Neural cell (in vitro differentiated cells): Measurements from ENCODE around the gene CDR2L. TPM values are rescaled to one million over a fixed set of nuclear protein-coding genes. Genes with fewer than 3 reads are reported as not detected.

Experiments
- H2AFZ ChIP-seq: fragments of 200-600, 300-800 bp; sonication (generic), shearing (Covaris generic); 2 replicates; pipeline ENCODE4 v1.6.0; 2014; ENCODE audit warnings: low read depth, mild to moderate bottlenecking, antibody characterized with exemption, low read length, moderate library complexity
- H3F3A ChIP-seq: fragments of 200-600 bp; shearing (Covaris generic); 2 replicates; pipeline ENCODE4 v1.6.1; 2016; ENCODE audit warnings: mild to moderate bottlenecking, moderate library complexity, mixed read lengths, antibody characterized with exemption, low read length; ENCODE audit not compliant: insufficient read depth, poor library complexity, severe bottlenecking
- H3K27ac ChIP-seq: fragments of 200-600, 300-800 bp; sonication (generic), shearing (Covaris generic); 2 replicates; pipeline ENCODE4 v1.5.1; 2014; ENCODE audit warnings: mild to moderate bottlenecking, low read length, moderate library complexity
- H3K27me3 ChIP-seq: fragments of 300-800, 200-600 bp; sonication (generic), shearing (Covaris generic); 2 replicates; pipeline ENCODE4 v1.6.0; 2014; ENCODE audit warnings: mild to moderate bottlenecking, low read depth, low read length, moderate library complexity; ENCODE audit not compliant: insufficient read depth
- H3K36me3 ChIP-seq: fragments of 300-800, 200-600 bp; sonication (generic), shearing (Covaris generic); 2 replicates; pipeline ENCODE4 v1.5.1; 2014; ENCODE audit warnings: mild to moderate bottlenecking, antibody characterized with exemption, low read length, moderate library complexity; ENCODE audit not compliant: insufficient read depth
- H3K4me2 ChIP-seq: fragments of 300-800, 200-600 bp; sonication (generic), shearing (Covaris generic); 2 replicates; pipeline ENCODE4 v1.6.0; 2014; ENCODE audit warnings: mild to moderate bottlenecking, low read length
- H3K4me3 ChIP-seq: fragments of 300-800, 200-600 bp; sonication (generic), shearing (Covaris generic); 2 replicates; pipeline ENCODE4 v1.5.1; 2014; ENCODE audit warnings: mild to moderate bottlenecking, low read length, moderate library complexity
- H3K79me2 ChIP-seq: fragments of 200-600 bp; shearing (Covaris generic); replicated peaks from 2 replicates; pipeline ENCODE4 v1.6.0; 2014; ENCODE audit warnings: mild to moderate bottlenecking, low read length, moderate library complexity; ENCODE audit not compliant: insufficient read depth
- H3K9ac ChIP-seq: fragments of 300-800, 200-600 bp; sonication (generic), shearing (Covaris generic); 2 replicates; pipeline ENCODE4 v1.6.1; 2016; ENCODE audit warnings: mild to moderate bottlenecking, low read length, mixed read lengths
- H3K9me2 ChIP-seq: fragments of 200-600 bp; shearing (Covaris generic); 2 replicates; pipeline ENCODE4 v1.6.1; 2016; ENCODE audit warnings: mild to moderate bottlenecking, low read length, mixed read lengths; ENCODE audit not compliant: insufficient read depth
- H3K9me3 ChIP-seq: fragments of 200-600, 300-800 bp; sonication (generic), shearing (Covaris generic); 2 replicates; pipeline ENCODE4 v1.6.1; 2016; ENCODE audit warnings: mild to moderate bottlenecking, mixed run types, low read length, moderate library complexity, mixed read lengths
- H4K20me1 ChIP-seq: fragments of 200-600 bp; shearing (Covaris generic); 2 replicates; pipeline ENCODE4 v1.6.1; 2016; ENCODE audit warnings: mild to moderate bottlenecking, mixed run types; ENCODE audit not compliant: insufficient read depth
- EP300 ChIP-seq: fragments of 450-650 bp; conservative IDR thresholded peaks from 2 replicates; pipeline ENCODE4 v1.6.1; 2014; ENCODE audit warnings: antibody characterized with exemption, mild to moderate bottlenecking, moderate library complexity; ENCODE audit not compliant: poor library complexity, severe bottlenecking
- EZH2 ChIP-seq: fragments of 200-600, 300-800 bp; shearing (Covaris generic), sonication (generic); IDR thresholded peaks from 2 replicates; pipeline ENCODE4 v1.6.1; 2014; ENCODE audit warnings: antibody characterized with exemption, low read length, borderline replicate concordance, mild to moderate bottlenecking; ENCODE audit not compliant: insufficient read depth, poor library complexity, severe bottlenecking
- MXI1 ChIP-seq: fragments of 450-650 bp; conservative IDR thresholded peaks from 2 replicates; pipeline ENCODE4 v1.6.1; 2014; ENCODE audit warnings: antibody characterized with exemption, mild to moderate bottlenecking; ENCODE audit not compliant: poor library complexity, severe bottlenecking
- POLR2AphosphoS5 ChIP-seq: IDR thresholded peaks from 2 replicates; pipeline ENCODE4 v1.6.1; 2012
- RAD21 ChIP-seq: fragments of 450-650 bp; conservative IDR thresholded peaks from 2 replicates; pipeline ENCODE4 v1.6.1; 2014; ENCODE audit warnings: antibody characterized with exemption, mild to moderate bottlenecking, moderate library complexity
- SMC3 ChIP-seq: fragments of 450-650 bp; conservative IDR thresholded peaks from 2 replicates; pipeline ENCODE4 v1.6.1; 2014; ENCODE audit warnings: antibody characterized with exemption, mild to moderate bottlenecking, moderate library complexity; ENCODE audit not compliant: poor library complexity
- TAF1 ChIP-seq: IDR thresholded peaks from 2 replicates; pipeline ENCODE4 v1.6.1; 2012; ENCODE audit warnings: low read depth
- polyA plus RNA-seq: library from polyadenylated mRNA; depleted of rRNA; stranded (reverse); fragments of >200 nt; gene quantifications from 2 replicates; pipeline ENCODE4 v1.2.3, GENCODE V29; 2014
- TF ChIP-seq, protein P1 (sequence below): IDR thresholded peaks from 2 replicates; pipeline ENCODE4 v1.6.1; 2012; ENCODE audit warnings: borderline replicate concordance
- TF ChIP-seq, protein P2 (sequence below): fragments of 450-650 bp; IDR thresholded peaks from 2 replicates; pipeline ENCODE4 v1.5.1; 2014; ENCODE audit warnings: antibody characterized with exemption, mild to moderate bottlenecking, moderate library complexity; ENCODE audit not compliant: poor library complexity, severe bottlenecking

CDR2L gene
- polyA plus RNA-seq, 1 donor from 2014 or later = 8.1 TPM

DNA sequence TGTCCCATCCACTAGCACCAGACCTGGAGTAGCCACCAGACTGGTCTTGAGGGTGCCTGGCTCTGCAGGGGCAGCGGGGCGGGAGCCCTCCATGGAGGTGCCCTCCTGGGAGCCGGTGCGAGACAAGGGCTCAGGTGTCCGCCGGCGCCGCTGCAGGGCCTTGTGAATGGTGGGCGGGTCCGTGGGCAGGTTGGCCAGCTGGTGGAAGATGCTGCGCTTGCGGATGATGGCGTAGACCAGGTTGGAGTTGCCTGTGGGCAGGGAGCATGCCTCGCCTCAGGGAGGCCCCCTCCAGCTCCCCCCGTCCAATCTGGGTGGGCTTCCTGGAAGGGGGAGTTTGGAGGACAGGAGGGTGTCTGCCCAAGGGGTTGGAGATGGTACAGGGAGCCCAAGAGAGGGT is 33.3 kb upstream of the CDR2L start:
- Histone ChIP-seq H3K27me3 (no peaks in the 10 kb centered on the region), H3K36me3 (no peaks in the 10 kb centered on the region)

DNA sequence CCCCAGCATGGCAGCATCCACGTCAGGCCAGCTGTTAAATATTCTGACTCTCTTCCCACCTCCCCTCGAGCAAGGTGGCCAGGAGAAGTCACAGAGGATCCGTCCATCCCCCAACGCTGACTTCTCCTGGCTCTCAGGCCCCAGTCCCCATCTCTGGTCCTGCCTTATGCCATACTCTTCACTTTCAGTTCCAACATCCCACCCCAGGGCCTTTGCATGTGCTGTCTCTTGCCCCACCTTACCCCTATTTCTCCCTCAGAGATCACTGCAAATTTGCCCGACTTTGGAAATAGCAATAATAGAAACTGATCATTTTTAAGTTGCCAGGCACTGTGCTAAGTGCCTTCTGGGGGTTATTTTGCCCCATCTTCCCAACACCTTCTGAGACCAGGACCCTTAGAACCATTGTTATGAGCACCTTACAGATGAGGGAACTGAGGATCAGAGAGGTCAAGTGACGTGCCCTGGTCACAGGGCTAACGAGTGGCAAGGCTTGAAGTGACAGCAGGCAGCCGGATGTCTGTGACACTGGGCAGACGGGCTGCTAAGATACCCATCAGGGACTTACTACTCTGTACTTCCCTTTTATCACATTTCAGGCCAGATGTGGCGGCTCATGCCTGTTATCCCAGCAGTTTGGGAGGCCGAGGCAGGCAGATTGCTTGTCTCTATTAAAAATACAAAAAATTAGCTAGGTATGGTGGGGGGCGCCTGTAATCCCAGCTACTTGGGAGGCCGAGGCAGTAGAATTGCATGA is 32.6 kb upstream of the CDR2L start:
- no peaks in the 10 kb centered on the region for H3F3A ChIP-seq
- H3K27ac ChIP-seq = no peak overlapping the region
- H3K9me3 ChIP-seq = no peaks in the 10 kb centered on the region
- H3K4me2 ChIP-seq = no peak overlapping the region
- no peak overlapping the region for H2AFZ ChIP-seq
- no peaks in the 10 kb centered on the region for H3K9me2 ChIP-seq
- H3K27me3 ChIP-seq = no peaks in the 10 kb centered on the region
- no peaks in the 10 kb centered on the region for H3K79me2 ChIP-seq
- no peak overlapping the region for H3K4me3 ChIP-seq
- H3K36me3 ChIP-seq = no peaks in the 10 kb centered on the region
- H3K9ac ChIP-seq = no peak overlapping the region
- no peaks in the 10 kb centered on the region for H4K20me1 ChIP-seq
- TF ChIP-seq POLR2AphosphoS5 = no peak
- no peak for TF ChIP-seq EP300
- no peak for TF ChIP-seq SMC3
- TF ChIP-seq TAF1 = no peak
- TF ChIP-seq, protein P1, sequence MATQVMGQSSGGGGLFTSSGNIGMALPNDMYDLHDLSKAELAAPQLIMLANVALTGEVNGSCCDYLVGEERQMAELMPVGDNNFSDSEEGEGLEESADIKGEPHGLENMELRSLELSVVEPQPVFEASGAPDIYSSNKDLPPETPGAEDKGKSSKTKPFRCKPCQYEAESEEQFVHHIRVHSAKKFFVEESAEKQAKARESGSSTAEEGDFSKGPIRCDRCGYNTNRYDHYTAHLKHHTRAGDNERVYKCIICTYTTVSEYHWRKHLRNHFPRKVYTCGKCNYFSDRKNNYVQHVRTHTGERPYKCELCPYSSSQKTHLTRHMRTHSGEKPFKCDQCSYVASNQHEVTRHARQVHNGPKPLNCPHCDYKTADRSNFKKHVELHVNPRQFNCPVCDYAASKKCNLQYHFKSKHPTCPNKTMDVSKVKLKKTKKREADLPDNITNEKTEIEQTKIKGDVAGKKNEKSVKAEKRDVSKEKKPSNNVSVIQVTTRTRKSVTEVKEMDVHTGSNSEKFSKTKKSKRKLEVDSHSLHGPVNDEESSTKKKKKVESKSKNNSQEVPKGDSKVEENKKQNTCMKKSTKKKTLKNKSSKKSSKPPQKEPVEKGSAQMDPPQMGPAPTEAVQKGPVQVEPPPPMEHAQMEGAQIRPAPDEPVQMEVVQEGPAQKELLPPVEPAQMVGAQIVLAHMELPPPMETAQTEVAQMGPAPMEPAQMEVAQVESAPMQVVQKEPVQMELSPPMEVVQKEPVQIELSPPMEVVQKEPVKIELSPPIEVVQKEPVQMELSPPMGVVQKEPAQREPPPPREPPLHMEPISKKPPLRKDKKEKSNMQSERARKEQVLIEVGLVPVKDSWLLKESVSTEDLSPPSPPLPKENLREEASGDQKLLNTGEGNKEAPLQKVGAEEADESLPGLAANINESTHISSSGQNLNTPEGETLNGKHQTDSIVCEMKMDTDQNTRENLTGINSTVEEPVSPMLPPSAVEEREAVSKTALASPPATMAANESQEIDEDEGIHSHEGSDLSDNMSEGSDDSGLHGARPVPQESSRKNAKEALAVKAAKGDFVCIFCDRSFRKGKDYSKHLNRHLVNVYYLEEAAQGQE = no peak
- TF ChIP-seq MXI1 = no peak
- TF ChIP-seq EZH2 = no peak
- TF ChIP-seq, protein P2, sequence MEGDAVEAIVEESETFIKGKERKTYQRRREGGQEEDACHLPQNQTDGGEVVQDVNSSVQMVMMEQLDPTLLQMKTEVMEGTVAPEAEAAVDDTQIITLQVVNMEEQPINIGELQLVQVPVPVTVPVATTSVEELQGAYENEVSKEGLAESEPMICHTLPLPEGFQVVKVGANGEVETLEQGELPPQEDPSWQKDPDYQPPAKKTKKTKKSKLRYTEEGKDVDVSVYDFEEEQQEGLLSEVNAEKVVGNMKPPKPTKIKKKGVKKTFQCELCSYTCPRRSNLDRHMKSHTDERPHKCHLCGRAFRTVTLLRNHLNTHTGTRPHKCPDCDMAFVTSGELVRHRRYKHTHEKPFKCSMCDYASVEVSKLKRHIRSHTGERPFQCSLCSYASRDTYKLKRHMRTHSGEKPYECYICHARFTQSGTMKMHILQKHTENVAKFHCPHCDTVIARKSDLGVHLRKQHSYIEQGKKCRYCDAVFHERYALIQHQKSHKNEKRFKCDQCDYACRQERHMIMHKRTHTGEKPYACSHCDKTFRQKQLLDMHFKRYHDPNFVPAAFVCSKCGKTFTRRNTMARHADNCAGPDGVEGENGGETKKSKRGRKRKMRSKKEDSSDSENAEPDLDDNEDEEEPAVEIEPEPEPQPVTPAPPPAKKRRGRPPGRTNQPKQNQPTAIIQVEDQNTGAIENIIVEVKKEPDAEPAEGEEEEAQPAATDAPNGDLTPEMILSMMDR = no peak
- no peak for TF ChIP-seq RAD21

More for the DNA sequence above, 33.3 kb upstream of the CDR2L start:
- Histone ChIP-seq H3K9me3 (no peaks in the 10 kb centered on the region), H3K9ac (no peak overlapping the region), H3K79me2 (no peaks in the 10 kb centered on the region), H3K27ac (no peak overlapping the region), H3F3A (no peaks in the 10 kb centered on the region), H3K4me3 (no peak overlapping the region), H3K4me2 (no peak overlapping the region), H2AFZ (no peak overlapping the region), H4K20me1 (no peaks in the 10 kb centered on the region), H3K9me2 (no peaks in the 10 kb centered on the region)
- no peak for TF ChIP-seq MXI1
- TF ChIP-seq RAD21 = no peak
- TF ChIP-seq TAF1 = no peak
- no peak for TF ChIP-seq SMC3
- TF ChIP-seq, protein P2 = no peak
- TF ChIP-seq, protein P1 = no peak
- no peak for TF ChIP-seq POLR2AphosphoS5
- no peak for TF ChIP-seq EP300
- TF ChIP-seq EZH2 = no peak
